Gastrocnemius medialis (tissue), 4 donors: ENCODE measurements around the gene CDH8.

ENCODE experiments used
- POLR2A ChIP-seq, 2 donors: fragments of 450-650 bp; IDR thresholded peaks; one replicate each; pipeline ENCODE4 v1.6.1; 2017; ENCODE audit warnings: antibody characterized with exemption in 2 of 2, mild to moderate bottlenecking in 2 of 2, moderate library complexity in 2 of 2
- TF ChIP-seq, protein P1 (sequence below), 5 experiments: fragments of 450-650 bp in 3 of 5; fragments of 200-600 bp in 2 of 5; sonication (generic) in 2 of 5; IDR thresholded peaks in 4 of 5; conservative IDR thresholded peaks in 1 of 5; 1 replicate in 4 of 5; 2 replicates in 1 of 5; pipeline ENCODE4 v1.5.1; 2016 to 2019; ENCODE audit warnings: antibody characterized with exemption in 5 of 5, mild to moderate bottlenecking in 3 of 5, moderate library complexity in 3 of 5

GRCh38 chr16:61915569-61915968 lies 120.7 kb downstream of the CDH8 start:
- TF ChIP-seq, protein P1, sequence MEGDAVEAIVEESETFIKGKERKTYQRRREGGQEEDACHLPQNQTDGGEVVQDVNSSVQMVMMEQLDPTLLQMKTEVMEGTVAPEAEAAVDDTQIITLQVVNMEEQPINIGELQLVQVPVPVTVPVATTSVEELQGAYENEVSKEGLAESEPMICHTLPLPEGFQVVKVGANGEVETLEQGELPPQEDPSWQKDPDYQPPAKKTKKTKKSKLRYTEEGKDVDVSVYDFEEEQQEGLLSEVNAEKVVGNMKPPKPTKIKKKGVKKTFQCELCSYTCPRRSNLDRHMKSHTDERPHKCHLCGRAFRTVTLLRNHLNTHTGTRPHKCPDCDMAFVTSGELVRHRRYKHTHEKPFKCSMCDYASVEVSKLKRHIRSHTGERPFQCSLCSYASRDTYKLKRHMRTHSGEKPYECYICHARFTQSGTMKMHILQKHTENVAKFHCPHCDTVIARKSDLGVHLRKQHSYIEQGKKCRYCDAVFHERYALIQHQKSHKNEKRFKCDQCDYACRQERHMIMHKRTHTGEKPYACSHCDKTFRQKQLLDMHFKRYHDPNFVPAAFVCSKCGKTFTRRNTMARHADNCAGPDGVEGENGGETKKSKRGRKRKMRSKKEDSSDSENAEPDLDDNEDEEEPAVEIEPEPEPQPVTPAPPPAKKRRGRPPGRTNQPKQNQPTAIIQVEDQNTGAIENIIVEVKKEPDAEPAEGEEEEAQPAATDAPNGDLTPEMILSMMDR (IDR thresholded peaks at IDR 0.05 in 4 of 5, conservative IDR thresholded peaks at IDR 0.05 in 1 of 5) = no peak
- TF ChIP-seq POLR2A (IDR thresholded peaks at IDR 0.05) = no peak
